Hematopoietic multipotent progenitor cell treated with erythropoietin and hydrocortisone succinate and interleukin-3 and kit ligand, for 17 days (in vitro differentiated cells): ENCODE data around the gene DIP2C.
"Not testable (repeated sequence)": the region's sequence is repeated elsewhere in the genome, so short reads cannot be mapped to it uniquely, and the experiment has no call there.

Experiments used
- DNase-seq: peaks from one replicate; pipeline ENCODE4 v3.0.0-alpha.2; 2015; ENCODE audit warnings: low spot score

The DIP2C gene

GRCh38 chr10:482051-482501, 207.4 kb downstream of the DIP2C start:
- DNase-seq: no peak

- DNase-seq: no peak
These were observed 207.8 kb downstream of the DIP2C start for GRCh38 chr10:481628-482027.

- DNase-seq: no peak
These were observed 208.4 kb downstream of the DIP2C start for GRCh38 chr10:480928-481552.

- DNase-seq: no peak
These were observed 209.0 kb downstream of the DIP2C start for GRCh38 chr10:480498-480927.

GRCh38 chr10:479706-480497, 209.6 kb downstream of the DIP2C start:
- not testable (repeated sequence) for DNase-seq

- no peak for DNase-seq
These were observed 210.8 kb downstream of the DIP2C start for GRCh38 chr10:478471-479245.

GRCh38 chr10:477620-478019, 211.8 kb downstream of the DIP2C start:
- no peak for DNase-seq

GRCh38 chr10:476455-476780, 213.1 kb downstream of the DIP2C start:
- DNase-seq: no peak

- DNase-seq: no peak
These were observed 213.6 kb downstream of the DIP2C start for GRCh38 chr10:475709-476454.

- DNase-seq: no peak
These were observed 214.5 kb downstream of the DIP2C start for GRCh38 chr10:474946-475345.

- DNase-seq: no peak
These were observed 215.1 kb downstream of the DIP2C start for GRCh38 chr10:474406-474805.

GRCh38 chr10:472241-472910, 217.1 kb downstream of the DIP2C start:
- DNase-seq: no peak

- no peak for DNase-seq
These were observed 219.0 kb downstream of the DIP2C start for GRCh38 chr10:470339-471003.

GRCh38 chr10:469947-470338, 219.5 kb downstream of the DIP2C start:
- DNase-seq: no peak

GRCh38 chr10:459743-460142, 229.7 kb downstream of the DIP2C start:
- no peak for DNase-seq

GRCh38 chr10:458421-458851, 231.0 kb downstream of the DIP2C start:
- DNase-seq: no peak

GRCh38 chr10:456486-456885, 233.0 kb downstream of the DIP2C start:
- no peak for DNase-seq

- no peak for DNase-seq
These were observed 234.6 kb downstream of the DIP2C start for GRCh38 chr10:454860-455259.

GRCh38 chr10:453647-454046, 235.8 kb downstream of the DIP2C start:
- DNase-seq: no peak

GRCh38 chr10:452512-453426, 236.7 kb downstream of the DIP2C start:
- no peak for DNase-seq
